ENCODE results near the gene LLGL2. TPM values are rescaled to one million over a fixed set of nuclear protein-coding genes. Genes with fewer than 3 reads are reported as not detected.

LLGL2 gene
- total RNA-seq, 4 donors from 2014 or later = 6.1 to 12.3 (median 9.1) TPM

DNA sequence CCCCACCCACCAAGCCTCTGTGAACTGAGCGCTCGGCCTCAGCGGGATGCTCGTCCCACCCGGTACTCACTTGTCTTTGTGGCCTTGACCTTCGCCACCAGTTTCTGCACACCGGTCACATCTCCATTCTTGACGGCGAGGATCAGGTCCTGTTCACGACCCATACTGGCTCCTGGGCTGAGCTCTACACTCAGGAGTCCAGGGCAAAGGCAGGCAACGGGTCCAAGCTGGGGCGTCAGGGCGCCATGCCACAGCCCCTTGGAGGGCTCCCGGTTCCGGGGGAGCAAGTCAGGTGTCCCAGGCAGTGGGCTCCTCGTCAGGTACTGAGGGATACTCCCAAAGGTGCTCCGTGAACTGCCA lies 11.9 kb upstream of the LLGL2 start:
- H3K9me3 ChIP-seq = no peaks in the 10 kb centered on the region
- H3K27ac ChIP-seq (replicated peaks in 1 of 4) = peak overlapping the region; percentile 93 to 96 (median 94)
- TF ChIP-seq, protein P1, sequence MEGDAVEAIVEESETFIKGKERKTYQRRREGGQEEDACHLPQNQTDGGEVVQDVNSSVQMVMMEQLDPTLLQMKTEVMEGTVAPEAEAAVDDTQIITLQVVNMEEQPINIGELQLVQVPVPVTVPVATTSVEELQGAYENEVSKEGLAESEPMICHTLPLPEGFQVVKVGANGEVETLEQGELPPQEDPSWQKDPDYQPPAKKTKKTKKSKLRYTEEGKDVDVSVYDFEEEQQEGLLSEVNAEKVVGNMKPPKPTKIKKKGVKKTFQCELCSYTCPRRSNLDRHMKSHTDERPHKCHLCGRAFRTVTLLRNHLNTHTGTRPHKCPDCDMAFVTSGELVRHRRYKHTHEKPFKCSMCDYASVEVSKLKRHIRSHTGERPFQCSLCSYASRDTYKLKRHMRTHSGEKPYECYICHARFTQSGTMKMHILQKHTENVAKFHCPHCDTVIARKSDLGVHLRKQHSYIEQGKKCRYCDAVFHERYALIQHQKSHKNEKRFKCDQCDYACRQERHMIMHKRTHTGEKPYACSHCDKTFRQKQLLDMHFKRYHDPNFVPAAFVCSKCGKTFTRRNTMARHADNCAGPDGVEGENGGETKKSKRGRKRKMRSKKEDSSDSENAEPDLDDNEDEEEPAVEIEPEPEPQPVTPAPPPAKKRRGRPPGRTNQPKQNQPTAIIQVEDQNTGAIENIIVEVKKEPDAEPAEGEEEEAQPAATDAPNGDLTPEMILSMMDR (IDR thresholded peaks at IDR 0.05) = no peak
- no peak for TF ChIP-seq POLR2AphosphoS5 (IDR thresholded peaks at IDR 0.05)
- TF ChIP-seq EP300 (IDR thresholded peaks at IDR 0.05) = no peak
- no peak for TF ChIP-seq POLR2A (IDR thresholded peaks at IDR 0.05; ENCODE audit: low read depth)
- peak overlapping the region; percentile 92 to 98 (median 96) for H3K4me3 ChIP-seq
- H3K27me3 ChIP-seq = no peaks in the 10 kb centered on the region
- 84% methylated on average over 12 of the region's 17 CpGs for WGBS
- intact Hi-C loops (cut with DNase I) = loop anchor here (10.0 kb wide), 1 partner anchor 229 kb away; the partner anchor contains the start of gene SLC25A19
- H3K4me1 ChIP-seq = peaks cover 60 to 90% (median 81%) of the 10 kb centered on the region in 4 donors
- peaks cover 0 to 36% (median 14%) of the 10 kb centered on the region in 4 donors for H3K36me3 ChIP-seq
- DNase-seq (ENCODE audit: extremely low spot score) = no peak

DNA sequence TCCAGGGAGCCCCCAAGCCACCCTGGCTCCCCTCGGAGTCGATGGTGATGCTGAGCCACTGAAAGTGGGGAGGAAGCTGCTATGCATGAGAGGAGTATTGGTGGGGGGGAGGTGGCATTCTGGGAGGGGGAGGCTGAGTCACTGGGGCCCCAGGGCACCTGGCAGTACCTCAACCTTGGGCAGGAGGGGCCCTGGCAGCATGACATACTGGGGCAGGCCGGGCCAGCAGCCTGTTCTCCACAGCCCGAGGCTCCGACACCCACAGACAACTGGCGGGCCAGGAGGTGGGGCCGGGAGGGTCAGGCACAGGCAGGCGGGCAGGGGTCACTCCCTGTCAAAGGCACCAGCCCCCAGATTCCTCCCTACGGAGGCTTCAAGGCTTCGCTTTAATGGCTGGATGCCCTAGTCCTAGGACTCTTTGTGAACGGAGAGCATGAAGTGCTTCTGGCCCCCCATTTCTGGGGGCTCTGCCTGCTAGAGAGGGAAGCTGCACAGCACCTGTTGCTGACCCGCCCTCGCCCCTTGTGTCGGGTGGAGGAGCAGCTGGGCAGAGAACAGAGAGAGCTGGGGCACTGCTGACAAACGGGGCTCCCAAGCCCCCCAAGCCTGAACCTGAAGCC lies 11.1 kb upstream of the LLGL2 start:
- no peaks in the 10 kb centered on the region for H3K27me3 ChIP-seq
- H3K27ac ChIP-seq (replicated peaks in 1 of 4) = peak overlapping the region; percentile 93 to 96 (median 94)
- H3K9me3 ChIP-seq = no peaks in the 10 kb centered on the region
- H3K4me1 ChIP-seq = peaks cover 52 to 82% (median 73%) of the 10 kb centered on the region in 4 donors
- WGBS = 9% methylated on average over 7 of the region's 15 CpGs
- intact Hi-C loops (cut with DNase I) = loop anchor here (10.0 kb wide), 1 partner anchor 230 kb away; the partner anchor contains the start of gene SLC25A19
- TF ChIP-seq, protein P1 (IDR thresholded peaks at IDR 0.05) = no peak
- TF ChIP-seq POLR2A (IDR thresholded peaks at IDR 0.05; ENCODE audit: low read depth) (no peak), POLR2AphosphoS5 (IDR thresholded peaks at IDR 0.05) (peak in 1 of 2 donors; percentile 7)
- DNase-seq (ENCODE audit: extremely low spot score) = no peak
- peaks cover 0 to 37% (median 14%) of the 10 kb centered on the region in 4 donors for H3K36me3 ChIP-seq
- H3K4me3 ChIP-seq = peak overlapping the region; percentile 92 to 98 (median 96)

DNA sequence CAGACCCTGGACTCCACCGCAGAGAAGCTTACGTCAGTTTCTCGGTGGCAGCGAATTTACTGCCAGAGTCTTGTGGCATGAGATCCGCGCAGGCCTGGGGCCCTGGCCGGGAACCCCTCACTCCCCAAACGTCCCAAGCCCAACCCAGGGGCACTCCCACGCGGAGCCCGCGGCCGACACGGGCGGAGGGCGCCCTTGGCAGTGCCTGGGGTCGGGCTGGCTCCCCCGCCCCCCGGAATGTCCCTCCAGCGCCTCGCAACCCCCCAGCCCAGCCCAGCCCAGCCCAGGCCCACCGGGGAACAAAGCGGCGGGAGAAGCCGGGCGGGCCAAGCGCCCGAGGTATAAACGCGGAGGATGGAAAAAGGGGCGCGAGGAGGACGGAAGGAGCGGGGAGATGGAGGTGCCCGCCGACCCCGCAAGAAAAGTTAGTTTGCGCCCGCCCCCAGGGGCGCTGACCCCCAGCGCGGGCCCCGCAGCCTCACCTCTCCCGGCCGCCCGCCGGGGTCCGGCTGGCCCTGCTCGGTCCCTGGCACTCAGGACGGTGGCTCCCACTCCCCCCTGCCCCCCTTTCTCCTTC lies 10.5 kb upstream of the LLGL2 start:
- intact Hi-C loops (cut with DNase I) = loop anchor here (1.0 to 10.0 kb wide), 3 partner anchors 77 to 230 kb away; partner anchors contain the start of gene SLC25A19
- H3K27me3 ChIP-seq = no peaks in the 10 kb centered on the region
- H3K4me1 ChIP-seq = peaks cover 48 to 76% (median 67%) of the 10 kb centered on the region in 4 donors
- H3K9me3 ChIP-seq = no peaks in the 10 kb centered on the region
- TF ChIP-seq POLR2AphosphoS5 (IDR thresholded peaks at IDR 0.05) = peak in 1 of 2 donors; percentile 57
- TF ChIP-seq, protein P1 (IDR thresholded peaks at IDR 0.05) = no peak
- H3K36me3 ChIP-seq = peaks cover 0 to 38% (median 18%) of the 10 kb centered on the region in 4 donors
- H3K27ac ChIP-seq (replicated peaks in 1 of 4) = peak overlapping the region; percentile 93 to 96 (median 94)
- no peak for DNase-seq (ENCODE audit: extremely low spot score)
- H3K4me3 ChIP-seq = peak overlapping the region; percentile 92 to 98 (median 96)
- 0% methylated on average over 5 of the region's 50 CpGs for WGBS

DNA sequence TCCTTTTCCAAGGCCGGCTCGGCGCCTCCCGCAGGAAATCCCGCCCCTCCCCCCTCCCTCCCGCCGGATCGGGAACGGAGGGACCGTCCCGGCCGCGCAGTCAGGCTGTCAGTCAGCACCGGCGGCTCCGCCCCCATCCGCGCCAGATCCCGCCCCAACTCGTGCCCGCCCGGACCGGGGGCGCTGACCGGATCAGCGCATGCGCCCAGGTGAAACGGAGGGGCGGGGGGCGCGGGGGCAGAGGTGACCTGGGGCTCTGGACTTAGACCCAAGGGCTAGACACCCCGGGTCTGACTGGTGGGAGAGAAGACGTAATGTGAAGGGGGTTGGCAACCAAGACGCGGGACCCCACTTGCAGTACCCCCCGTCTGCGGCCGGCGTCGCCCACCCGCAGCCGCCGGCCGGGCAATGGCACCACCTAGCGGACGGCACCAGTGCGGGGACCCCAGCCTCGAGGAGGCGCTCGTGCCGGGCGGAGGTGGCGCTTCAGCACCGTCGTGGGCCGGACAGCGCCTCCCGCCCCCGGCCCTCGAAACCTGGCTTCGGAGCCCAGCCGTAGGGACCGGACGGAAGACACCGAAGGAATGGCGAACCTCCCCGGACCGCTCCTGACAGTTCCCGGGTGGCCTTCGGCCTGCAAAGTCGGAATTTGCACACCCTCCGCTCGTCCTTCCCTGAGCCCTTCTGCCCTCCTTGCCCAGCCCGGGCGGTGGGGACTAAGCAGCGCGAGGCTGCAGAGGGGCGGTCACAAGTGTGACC lies 9.8 kb upstream of the LLGL2 start, which contains the start of gene CASKIN2:
Gene CASKIN2 (minus strand): TSS at position 42 of the 759 bp plus-strand sequence. CDS start 1,733 bp downstream, outside the sequence.
- no peaks in the 10 kb centered on the region for H3K9me3 ChIP-seq
- H3K36me3 ChIP-seq = peaks cover 0 to 38% (median 22%) of the 10 kb centered on the region in 4 donors
- peak within 1 kb of the TSS; percentile 92 to 98 (median 96) for H3K4me3 ChIP-seq
- H3K4me1 ChIP-seq = peaks cover 48 to 70% (median 60%) of the 10 kb centered on the region in 4 donors
- H3K27ac ChIP-seq (replicated peaks in 1 of 4) = peak within 1 kb of the TSS; percentile 93 to 96 (median 94)
- intact Hi-C loops (cut with DNase I) = loop anchor here (1.0 to 10.0 kb wide), 3 partner anchors 77 to 231 kb away; partner anchors contain the start of gene SLC25A19
- TF ChIP-seq EP300 (IDR thresholded peaks at IDR 0.05) = no peak
- peak; percentile 10 to 80 for TF ChIP-seq POLR2AphosphoS5 (IDR thresholded peaks at IDR 0.05)
- TF ChIP-seq POLR2A (IDR thresholded peaks at IDR 0.05; ENCODE audit: low read depth) = no peak
- TF ChIP-seq, protein P1 (IDR thresholded peaks at IDR 0.05) = peak; percentile 96 to 97 (median 97)
- no peaks in the 10 kb centered on the region for H3K27me3 ChIP-seq
- peak; percentile 97 for DNase-seq (ENCODE audit: extremely low spot score)
- WGBS = 0% methylated on average over 40 of the region's 78 CpGs
